HepG2 (cell line): ENCODE data around the gene CALM1. TPM values are rescaled to one million over a fixed set of nuclear protein-coding genes. Genes with fewer than 3 reads are reported as not detected.

Experiments
- AGO1 ChIP-seq: fragments of 200-400 bp; formaldehyde crosslinking; IDR thresholded peaks from 2 replicates; pipeline ENCODE4 v1.6.1; 2017; ENCODE audit warnings: mild to moderate bottlenecking, low read depth, low read length, moderate library complexity; ENCODE audit not compliant: poor library complexity, severe bottlenecking
- CENPX ChIP-seq: sonication (generic); formaldehyde crosslinking; IDR thresholded peaks from 2 replicates; pipeline ENCODE4 v1.9.0; 2021; ENCODE audit warnings: mild to moderate bottlenecking, missing genetic modification reagents, moderate library complexity
- NFIC ChIP-seq: IDR thresholded peaks from 2 replicates; pipeline ENCODE4 v1.6.1; 2012; ENCODE audit warnings: mild to moderate bottlenecking, low read length, inconsistent platforms
- RFXANK ChIP-seq: IDR thresholded peaks from 2 replicates; pipeline ENCODE4 v1.6.1; 2016
- RXRA ChIP-seq: sonication (generic); formaldehyde crosslinking; IDR thresholded peaks from 2 replicates; pipeline ENCODE4 v1.5.1; 2020; ENCODE audit warnings: missing genetic modification reagents
- WIZ ChIP-seq: sonication (generic); formaldehyde crosslinking; IDR thresholded peaks from 2 replicates; pipeline ENCODE4 v1.5.1; 2020; ENCODE audit warnings: mild to moderate bottlenecking, missing genetic modification reagents
- ZKSCAN5 ChIP-seq: sonication (generic); formaldehyde crosslinking; IDR thresholded peaks from 2 replicates; pipeline ENCODE4 v1.5.1; 2020; ENCODE audit warnings: mild to moderate bottlenecking, missing genetic modification reagents
- ZNF17 ChIP-seq: sonication (generic); formaldehyde crosslinking; IDR thresholded peaks from 2 replicates; pipeline ENCODE4 v1.5.0; 2020; ENCODE audit warnings: mild to moderate bottlenecking, missing genetic modification reagents
- ZNF207 ChIP-seq: fragments of 450-650 bp; IDR thresholded peaks from 2 replicates; pipeline ENCODE4 v1.6.1; 2016; ENCODE audit warnings: antibody characterized with exemption, borderline replicate concordance
- ZNF292 ChIP-seq: sonication (generic); formaldehyde crosslinking; IDR thresholded peaks from 2 replicates; pipeline ENCODE4 v1.8.1; 2022; ENCODE audit warnings: mild to moderate bottlenecking, low read depth, missing genetic modification reagents, borderline replicate concordance
- ZNF317 ChIP-seq: sonication (generic); formaldehyde crosslinking; IDR thresholded peaks from 2 replicates; pipeline ENCODE4 v1.5.0; 2020; ENCODE audit warnings: mild to moderate bottlenecking, missing genetic modification reagents
- ZNF598 ChIP-seq: sonication (generic); formaldehyde crosslinking; IDR thresholded peaks from 2 replicates; pipeline ENCODE4 v1.5.1; 2020; ENCODE audit warnings: mild to moderate bottlenecking, missing genetic modification reagents, borderline replicate concordance
- ZNF781 ChIP-seq: sonication (generic); formaldehyde crosslinking; IDR thresholded peaks from 2 replicates; pipeline ENCODE4 v1.5.1; 2020; ENCODE audit warnings: borderline replicate concordance, mild to moderate bottlenecking, missing genetic modification reagents; ENCODE audit errors: not compliant biosample characterization
- ZNF816 ChIP-seq: sonication (generic); formaldehyde crosslinking; IDR thresholded peaks from 2 replicates; pipeline ENCODE4 v1.8.0; 2022; ENCODE audit warnings: missing genetic modification reagents, mild to moderate bottlenecking, borderline replicate concordance
- polyA plus RNA-seq, 8 experiments: library from polyadenylated mRNA; depleted of rRNA in 3 of 8; stranded (reverse) in 7 of 8; unstranded in 1 of 8; fragments of >200 nt; fragmentation: Illumina TruSeq in 4 of 8; extraction: Trizol in 4 of 8; gene quantifications; 2 replicates each; pipeline versions ENCODE4 v1.2.1 to v1.2.3, GENCODE V29; 2011 to 2016; ENCODE audit warnings: low read depth in 4 of 8, missing spikeins in 1 of 8, mixed read lengths in 1 of 8; ENCODE audit not compliant: insufficient read depth in 1 of 8
- total RNA-seq, 5 experiments: library from RNA; depleted of rRNA; stranded (reverse); fragments of >200 nt; fragmentation: Illumina TruSeq; extraction: Trizol; gene quantifications; 2 replicates each; pipeline ENCODE4 v1.2.3, GENCODE V29; 2016; ENCODE audit warnings: low read depth in 1 of 5
- TF ChIP-seq, protein P1 (sequence below): sonication (generic); formaldehyde crosslinking; conservative IDR thresholded peaks from 2 replicates; pipeline ENCODE4 v1.8.0; 2022; ENCODE audit warnings: missing genetic modification reagents
- TF ChIP-seq, protein P2 (sequence below): sonication (generic); formaldehyde crosslinking; IDR thresholded peaks from 2 replicates; pipeline ENCODE4 v1.4.0; 2020; ENCODE audit warnings: mild to moderate bottlenecking, missing genetic modification reagents
- TF ChIP-seq, protein P3 (sequence below): sonication (generic); formaldehyde crosslinking; IDR thresholded peaks from 2 replicates; pipeline ENCODE4 v1.4.0; 2020; ENCODE audit warnings: missing genetic modification reagents
- TF ChIP-seq, protein P4 (sequence below): sonication (generic); formaldehyde crosslinking; IDR thresholded peaks from 2 replicates; pipeline ENCODE4 v1.4.0; 2020; ENCODE audit warnings: missing genetic modification reagents, low read depth, mild to moderate bottlenecking, borderline replicate concordance
- TF ChIP-seq, protein P5 (sequence below): sonication (generic); formaldehyde crosslinking; IDR thresholded peaks from 2 replicates; pipeline ENCODE4 v1.9.0; 2021; ENCODE audit warnings: missing genetic modification reagents, borderline replicate concordance

CALM1 gene
- total and polyA plus RNA-seq, 2 of the 13 experiments (the other 11 are each of a cell fraction or from before 2014, with no cell fraction given), result 110 to 238 TPM

DNA sequence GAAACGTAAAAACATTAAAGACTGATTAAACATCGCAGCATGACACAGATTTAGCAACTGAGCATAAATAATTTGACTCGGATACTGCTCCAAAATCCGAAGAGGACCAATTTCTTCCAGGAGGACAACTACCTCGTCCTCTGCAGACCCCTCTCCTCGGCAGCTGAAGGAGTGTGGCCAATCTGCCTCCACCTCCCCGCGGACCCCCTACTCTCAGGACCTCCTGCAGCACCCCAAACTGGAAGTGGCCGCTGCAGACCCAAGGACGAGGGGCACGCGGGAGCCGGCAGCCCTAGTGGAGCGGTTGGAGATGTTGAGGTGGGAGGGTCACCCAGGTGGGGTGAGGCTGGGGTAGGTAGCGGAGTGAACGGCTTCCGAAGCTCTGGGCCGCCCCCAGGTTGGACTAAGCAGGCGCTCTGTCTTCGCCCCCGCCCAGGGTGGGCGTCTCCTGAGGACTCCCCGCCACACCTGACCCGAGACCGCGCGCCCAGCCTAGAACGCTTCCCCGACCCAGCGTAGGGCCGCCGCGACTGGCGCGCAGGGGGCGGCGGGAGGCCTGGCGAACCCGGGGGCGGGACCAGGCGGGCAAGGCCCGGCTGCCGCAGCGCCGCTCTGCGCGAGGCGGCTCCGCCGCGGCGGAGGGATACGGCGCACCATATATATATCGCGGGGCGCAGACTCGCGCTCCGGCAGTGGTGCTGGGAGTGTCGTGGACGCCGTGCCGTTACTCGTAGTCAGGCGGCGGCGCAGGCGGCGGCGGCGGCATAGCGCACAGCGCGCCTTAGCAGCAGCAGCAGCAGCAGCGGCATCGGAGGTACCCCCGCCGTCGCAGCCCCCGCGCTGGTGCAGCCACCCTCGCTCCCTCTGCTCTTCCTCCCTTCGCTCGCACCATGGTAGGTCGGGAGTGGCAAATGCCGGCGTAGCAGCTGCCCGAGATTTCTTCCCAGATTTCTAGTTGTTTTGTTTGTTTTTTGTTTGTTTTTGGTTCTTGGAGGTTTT is at the start of gene CALM1 (continued):
- TF ChIP-seq AGO1 (no peak), WIZ (CRISPR knock-in tag) (peak; percentile 75), ZNF317 (CRISPR knock-in tag) (peak; percentile 79), ZNF781 (CRISPR knock-in tag) (no peak), ZNF816 (CRISPR knock-in tag) (0 out of 2 replicates have a peak, but pooled peaks have one; percentile 76), ZNF17 (CRISPR knock-in tag) (peak; percentile 81; the same call in 1 of the 2 replicates), ZNF207 (no peak), NFIC (no peak), RXRA (CRISPR knock-in tag) (peak; percentile 53; the same call in 1 of the 2 replicates), ZNF598 (no peak), RFXANK (CRISPR knock-in tag) (peak; percentile 64; the same call in 1 of the 2 replicates), CENPX (no peak), ZNF292 (CRISPR knock-in tag) (no peak), ZKSCAN5 (CRISPR knock-in tag) (no peak)
- TF ChIP-seq, protein P1, sequence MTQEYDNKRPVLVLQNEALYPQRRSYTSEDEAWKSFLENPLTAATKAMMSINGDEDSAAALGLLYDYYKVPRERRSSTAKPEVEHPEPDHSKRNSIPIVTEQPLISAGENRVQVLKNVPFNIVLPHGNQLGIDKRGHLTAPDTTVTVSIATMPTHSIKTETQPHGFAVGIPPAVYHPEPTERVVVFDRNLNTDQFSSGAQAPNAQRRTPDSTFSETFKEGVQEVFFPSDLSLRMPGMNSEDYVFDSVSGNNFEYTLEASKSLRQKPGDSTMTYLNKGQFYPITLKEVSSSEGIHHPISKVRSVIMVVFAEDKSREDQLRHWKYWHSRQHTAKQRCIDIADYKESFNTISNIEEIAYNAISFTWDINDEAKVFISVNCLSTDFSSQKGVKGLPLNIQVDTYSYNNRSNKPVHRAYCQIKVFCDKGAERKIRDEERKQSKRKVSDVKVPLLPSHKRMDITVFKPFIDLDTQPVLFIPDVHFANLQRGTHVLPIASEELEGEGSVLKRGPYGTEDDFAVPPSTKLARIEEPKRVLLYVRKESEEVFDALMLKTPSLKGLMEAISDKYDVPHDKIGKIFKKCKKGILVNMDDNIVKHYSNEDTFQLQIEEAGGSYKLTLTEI (CRISPR knock-in tag), result no peak
- TF ChIP-seq, protein P2, sequence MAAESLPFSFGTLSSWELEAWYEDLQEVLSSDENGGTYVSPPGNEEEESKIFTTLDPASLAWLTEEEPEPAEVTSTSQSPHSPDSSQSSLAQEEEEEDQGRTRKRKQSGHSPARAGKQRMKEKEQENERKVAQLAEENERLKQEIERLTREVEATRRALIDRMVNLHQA, result no peak
- TF ChIP-seq, protein P3, sequence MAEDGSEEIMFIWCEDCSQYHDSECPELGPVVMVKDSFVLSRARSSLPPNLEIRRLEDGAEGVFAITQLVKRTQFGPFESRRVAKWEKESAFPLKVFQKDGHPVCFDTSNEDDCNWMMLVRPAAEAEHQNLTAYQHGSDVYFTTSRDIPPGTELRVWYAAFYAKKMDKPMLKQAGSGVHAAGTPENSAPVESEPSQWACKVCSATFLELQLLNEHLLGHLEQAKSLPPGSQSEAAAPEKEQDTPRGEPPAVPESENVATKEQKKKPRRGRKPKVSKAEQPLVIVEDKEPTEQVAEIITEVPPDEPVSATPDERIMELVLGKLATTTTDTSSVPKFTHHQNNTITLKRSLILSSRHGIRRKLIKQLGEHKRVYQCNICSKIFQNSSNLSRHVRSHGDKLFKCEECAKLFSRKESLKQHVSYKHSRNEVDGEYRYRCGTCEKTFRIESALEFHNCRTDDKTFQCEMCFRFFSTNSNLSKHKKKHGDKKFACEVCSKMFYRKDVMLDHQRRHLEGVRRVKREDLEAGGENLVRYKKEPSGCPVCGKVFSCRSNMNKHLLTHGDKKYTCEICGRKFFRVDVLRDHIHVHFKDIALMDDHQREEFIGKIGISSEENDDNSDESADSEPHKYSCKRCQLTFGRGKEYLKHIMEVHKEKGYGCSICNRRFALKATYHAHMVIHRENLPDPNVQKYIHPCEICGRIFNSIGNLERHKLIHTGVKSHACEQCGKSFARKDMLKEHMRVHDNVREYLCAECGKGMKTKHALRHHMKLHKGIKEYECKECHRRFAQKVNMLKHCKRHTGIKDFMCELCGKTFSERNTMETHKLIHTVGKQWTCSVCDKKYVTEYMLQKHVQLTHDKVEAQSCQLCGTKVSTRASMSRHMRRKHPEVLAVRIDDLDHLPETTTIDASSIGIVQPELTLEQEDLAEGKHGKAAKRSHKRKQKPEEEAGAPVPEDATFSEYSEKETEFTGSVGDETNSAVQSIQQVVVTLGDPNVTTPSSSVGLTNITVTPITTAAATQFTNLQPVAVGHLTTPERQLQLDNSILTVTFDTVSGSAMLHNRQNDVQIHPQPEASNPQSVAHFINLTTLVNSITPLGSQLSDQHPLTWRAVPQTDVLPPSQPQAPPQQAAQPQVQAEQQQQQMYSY (CRISPR knock-in tag), result peak; percentile 67; the same call in 1 of the 2 replicates
- TF ChIP-seq, protein P4, sequence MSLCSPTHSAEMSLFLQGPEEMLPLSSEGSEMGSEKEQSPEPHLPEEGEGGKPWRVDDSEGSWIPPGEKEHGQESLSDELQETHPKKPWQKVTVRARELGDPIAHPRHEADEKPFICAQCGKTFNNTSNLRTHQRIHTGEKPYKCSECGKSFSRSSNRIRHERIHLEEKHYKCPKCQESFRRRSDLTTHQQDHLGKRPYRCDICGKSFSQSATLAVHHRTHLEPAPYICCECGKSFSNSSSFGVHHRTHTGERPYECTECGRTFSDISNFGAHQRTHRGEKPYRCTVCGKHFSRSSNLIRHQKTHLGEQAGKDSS (CRISPR knock-in tag), result peak; percentile 95; the same call in 1 of the 2 replicates
- TF ChIP-seq, protein P5, sequence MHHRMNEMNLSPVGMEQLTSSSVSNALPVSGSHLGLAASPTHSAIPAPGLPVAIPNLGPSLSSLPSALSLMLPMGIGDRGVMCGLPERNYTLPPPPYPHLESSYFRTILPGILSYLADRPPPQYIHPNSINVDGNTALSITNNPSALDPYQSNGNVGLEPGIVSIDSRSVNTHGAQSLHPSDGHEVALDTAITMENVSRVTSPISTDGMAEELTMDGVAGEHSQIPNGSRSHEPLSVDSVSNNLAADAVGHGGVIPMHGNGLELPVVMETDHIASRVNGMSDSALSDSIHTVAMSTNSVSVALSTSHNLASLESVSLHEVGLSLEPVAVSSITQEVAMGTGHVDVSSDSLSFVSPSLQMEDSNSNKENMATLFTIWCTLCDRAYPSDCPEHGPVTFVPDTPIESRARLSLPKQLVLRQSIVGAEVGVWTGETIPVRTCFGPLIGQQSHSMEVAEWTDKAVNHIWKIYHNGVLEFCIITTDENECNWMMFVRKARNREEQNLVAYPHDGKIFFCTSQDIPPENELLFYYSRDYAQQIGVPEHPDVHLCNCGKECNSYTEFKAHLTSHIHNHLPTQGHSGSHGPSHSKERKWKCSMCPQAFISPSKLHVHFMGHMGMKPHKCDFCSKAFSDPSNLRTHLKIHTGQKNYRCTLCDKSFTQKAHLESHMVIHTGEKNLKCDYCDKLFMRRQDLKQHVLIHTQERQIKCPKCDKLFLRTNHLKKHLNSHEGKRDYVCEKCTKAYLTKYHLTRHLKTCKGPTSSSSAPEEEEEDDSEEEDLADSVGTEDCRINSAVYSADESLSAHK (CRISPR knock-in tag), result no peak
